HL-60 (cell line): ENCODE data around the gene FAF1.

ENCODE experiments used
- CTCF ChIP-seq: IDR thresholded peaks from one replicate; pipeline ENCODE4 v1.5.1; 2011; ENCODE audit warnings: low read length, control low read depth, inconsistent platforms; ENCODE audit not compliant: insufficient read depth
- POLR2AphosphoS5 ChIP-seq: IDR thresholded peaks from 2 replicates; pipeline ENCODE4 v1.6.1; 2012; ENCODE audit warnings: low read depth
- REST ChIP-seq: IDR thresholded peaks from 2 replicates; pipeline ENCODE4 v1.6.1; 2012; ENCODE audit warnings: low read depth; ENCODE audit not compliant: insufficient replicate concordance

- TF ChIP-seq CTCF = no peak
- TF ChIP-seq POLR2AphosphoS5 = no peak
- no peak for TF ChIP-seq REST
These were observed 303.1 kb downstream of the FAF1 start for GRCh38 chr1:50656931-50657330.
